IPS-15b (cell line): ENCODE results near the gene MIEF1.

Source experiments
- H3K27me3 ChIP-seq: one replicate; pipeline ENCODE4 v1.6.1; 2013; ENCODE audit warnings: low read length; ENCODE audit not compliant: control insufficient read depth, insufficient read depth
- H3K36me3 ChIP-seq: one replicate; pipeline ENCODE4 v1.6.1; 2013; ENCODE audit warnings: low read length; ENCODE audit not compliant: control insufficient read depth, insufficient read depth
- H3K4me1 ChIP-seq: one replicate; pipeline ENCODE4 v1.6.1; 2013; ENCODE audit warnings: mild to moderate bottlenecking, low read length; ENCODE audit not compliant: control insufficient read depth, insufficient read depth
- H3K4me3 ChIP-seq: one replicate; pipeline ENCODE4 v1.5.1; 2013; ENCODE audit warnings: low read depth, low read length
- H3K9ac ChIP-seq: one replicate; pipeline ENCODE4 v1.6.1; 2013; ENCODE audit warnings: low read depth, mild to moderate bottlenecking, low read length
- H3K9me3 ChIP-seq: one replicate; pipeline ENCODE4 v1.6.1; 2013; ENCODE audit warnings: mild to moderate bottlenecking, low read length; ENCODE audit not compliant: control insufficient read depth, insufficient read depth

Gene MIEF1

GRCh38 chr22:39528681-39529486 is 26.8 kb downstream of the MIEF1 start:
- Histone ChIP-seq H3K4me3 (no peak overlapping the region), H3K27me3 (no peaks in the 10 kb centered on the region), H3K9ac (peak overlapping the region; percentile 47), H3K4me1 (peaks cover 5% of the 10 kb centered on the region), H3K9me3 (no peaks in the 10 kb centered on the region), H3K36me3 (peaks cover 25% of the 10 kb centered on the region)

GRCh38 chr22:39529487-39529851 is 27.4 kb downstream of the MIEF1 start:
- H3K9me3 ChIP-seq, result no peaks in the 10 kb centered on the region
- peak overlapping the region; percentile 47 for H3K9ac ChIP-seq
- H3K27me3 ChIP-seq, result no peaks in the 10 kb centered on the region
- no peak overlapping the region for H3K4me3 ChIP-seq
- H3K36me3 ChIP-seq, result peaks cover 19% of the 10 kb centered on the region
- peaks cover 9% of the 10 kb centered on the region for H3K4me1 ChIP-seq

- peaks cover 12% of the 10 kb centered on the region for H3K4me1 ChIP-seq
- no peak overlapping the region for H3K4me3 ChIP-seq
- no peaks in the 10 kb centered on the region for H3K9me3 ChIP-seq
- peaks cover 19% of the 10 kb centered on the region for H3K36me3 ChIP-seq
- H3K27me3 ChIP-seq, result no peaks in the 10 kb centered on the region
- no peak overlapping the region for H3K9ac ChIP-seq
These were observed 28.0 kb downstream of the MIEF1 start for GRCh38 chr22:39530116-39530515.

- no peaks in the 10 kb centered on the region for H3K9me3 ChIP-seq
- no peaks in the 10 kb centered on the region for H3K27me3 ChIP-seq
- H3K4me3 ChIP-seq, result peak overlapping the region; percentile 18
- H3K9ac ChIP-seq, result no peak overlapping the region
- H3K4me1 ChIP-seq, result peaks cover 16% of the 10 kb centered on the region
- H3K36me3 ChIP-seq, result peaks cover 19% of the 10 kb centered on the region
These were observed 28.7 kb downstream of the MIEF1 start for GRCh38 chr22:39530692-39531331.

GRCh38 chr22:39532215-39533073 is 30.4 kb downstream of the MIEF1 start, which contains the start of gene RPS19BP1:
RPS19BP1 (minus strand) TSS chr22:39532748; CDS start chr22:39532738, 10 bp downstream.
- H3K9me3 ChIP-seq, result no peaks in the 10 kb centered on the region
- H3K4me1 ChIP-seq, result peaks cover 16% of the 10 kb centered on the region
- H3K27me3 ChIP-seq, result no peaks in the 10 kb centered on the region
- peak within 1 kb of the TSS; percentile 91 for H3K9ac ChIP-seq
- H3K4me3 ChIP-seq, result peak within 1 kb of the TSS; percentile 92
- H3K36me3 ChIP-seq, result peaks cover 19% of the 10 kb centered on the region

- H3K36me3 ChIP-seq, result peaks cover 6% of the 10 kb centered on the region
- no peak overlapping the region for H3K9ac ChIP-seq
These were observed 32.0 kb downstream of the MIEF1 start for GRCh38 chr22:39534092-39534506.

GRCh38 chr22:39534591-39535356 is 32.7 kb downstream of the MIEF1 start:
- Histone ChIP-seq H3K36me3 (peaks cover 2% of the 10 kb centered on the region), H3K9me3 (no peaks in the 10 kb centered on the region), H3K4me1 (peaks cover 16% of the 10 kb centered on the region), H3K27me3 (no peaks in the 10 kb centered on the region), H3K4me3 (peak overlapping the region; percentile 43), H3K9ac (no peak overlapping the region)

More at GRCh38 chr22:39534092-39534506, 32.0 kb downstream of the MIEF1 start:
- H3K27me3 ChIP-seq, result no peaks in the 10 kb centered on the region
- peak overlapping the region; percentile 41 for H3K4me3 ChIP-seq
- H3K4me1 ChIP-seq, result peaks cover 16% of the 10 kb centered on the region
- no peaks in the 10 kb centered on the region for H3K9me3 ChIP-seq

GRCh38 chr22:39535357-39535725 is 33.3 kb downstream of the MIEF1 start:
- Histone ChIP-seq H3K9me3 (no peaks in the 10 kb centered on the region), H3K9ac (no peak overlapping the region), H3K4me3 (peak overlapping the region; percentile 43), H3K27me3 (no peaks in the 10 kb centered on the region), H3K36me3 (no peaks in the 10 kb centered on the region), H3K4me1 (peaks cover 16% of the 10 kb centered on the region)

GRCh38 chr22:39535831-39536449 is 33.9 kb downstream of the MIEF1 start:
- Histone ChIP-seq H3K4me3 (no peak overlapping the region), H3K27me3 (no peaks in the 10 kb centered on the region), H3K36me3 (no peaks in the 10 kb centered on the region), H3K9me3 (no peaks in the 10 kb centered on the region), H3K9ac (no peak overlapping the region), H3K4me1 (peaks cover 16% of the 10 kb centered on the region)

- Histone ChIP-seq H3K36me3 (no peaks in the 10 kb centered on the region), H3K4me3 (no peak overlapping the region), H3K4me1 (peaks cover 14% of the 10 kb centered on the region), H3K27me3 (no peaks in the 10 kb centered on the region), H3K9ac (no peak overlapping the region), H3K9me3 (no peaks in the 10 kb centered on the region)
These were observed 34.6 kb downstream of the MIEF1 start for GRCh38 chr22:39536711-39537110.

GRCh38 chr22:39537975-39538374 is 35.9 kb downstream of the MIEF1 start:
- Histone ChIP-seq H3K4me1 (peaks cover 14% of the 10 kb centered on the region), H3K27me3 (no peaks in the 10 kb centered on the region), H3K9ac (no peak overlapping the region), H3K4me3 (no peak overlapping the region), H3K36me3 (no peaks in the 10 kb centered on the region), H3K9me3 (no peaks in the 10 kb centered on the region)
